Urothelium cell line (cell line): ENCODE data around the gene BAG3.
"Not testable (repeated sequence)": the region's sequence is repeated elsewhere in the genome, so short reads cannot be mapped to it uniquely, and the experiment has no call there.

Source experiments
- DNase-seq: peaks from one replicate; pipeline ENCODE4 v3.0.0; 2011; ENCODE audit warnings: low spot score, mixed read lengths
- FAIRE-seq: peaks from 2 replicates; lab custom pipeline; 2011; peaks lifted over from hg19 to GRCh38; lab: Jason Lieb, UNC

The BAG3 gene

DNA sequence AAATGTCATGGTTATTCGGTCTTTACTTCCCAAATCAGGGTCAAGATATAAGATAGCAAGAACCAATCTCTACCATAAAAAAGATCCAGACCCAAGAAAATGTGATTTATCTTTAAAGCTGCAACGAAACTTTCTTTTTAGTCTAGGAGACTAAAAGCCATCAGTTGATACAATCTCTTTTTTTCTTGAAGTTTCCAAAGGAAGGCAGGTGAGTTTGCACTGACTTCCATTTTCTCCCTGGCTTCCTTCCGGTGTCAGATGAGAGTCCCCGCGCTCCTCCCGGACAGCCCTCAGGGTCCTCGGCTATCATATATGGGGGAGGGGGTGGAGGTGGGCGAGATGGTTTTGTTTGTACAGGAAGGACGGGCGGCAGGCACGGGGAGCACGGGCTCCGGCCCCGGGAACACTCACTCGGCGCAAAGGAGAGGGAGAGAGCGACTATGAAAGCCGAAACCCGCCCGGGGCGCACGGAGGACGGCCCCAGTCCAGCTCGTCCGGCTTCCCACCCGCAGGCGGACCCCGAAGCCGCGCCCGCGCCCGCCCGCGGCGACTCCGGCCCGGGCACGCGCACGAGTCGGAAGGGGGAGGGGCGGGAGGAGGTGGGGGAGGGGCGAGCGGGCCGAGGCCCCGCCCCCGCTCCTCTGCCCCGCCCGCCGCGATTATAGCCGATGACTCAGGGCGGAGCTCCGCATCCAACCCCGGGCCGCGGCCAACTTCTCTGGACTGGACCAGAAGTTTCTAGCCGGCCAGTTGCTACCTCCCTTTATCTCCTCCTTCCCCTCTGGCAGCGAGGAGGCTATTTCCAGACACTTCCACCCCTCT lies at the start of gene BAG3:
BAG3 (plus strand) TSS at position 689 of the 822 bp plus-strand sequence. CDS start 296 bp downstream, outside the sequence.
- peak; percentile 87 for DNase-seq
- no peak for FAIRE-seq

- FAIRE-seq (no peak), DNase-seq (peak; percentile 7)
Observed at GRCh38 chr10:119602241-119603095, 48.7 kb upstream of the BAG3 start.

DNA sequence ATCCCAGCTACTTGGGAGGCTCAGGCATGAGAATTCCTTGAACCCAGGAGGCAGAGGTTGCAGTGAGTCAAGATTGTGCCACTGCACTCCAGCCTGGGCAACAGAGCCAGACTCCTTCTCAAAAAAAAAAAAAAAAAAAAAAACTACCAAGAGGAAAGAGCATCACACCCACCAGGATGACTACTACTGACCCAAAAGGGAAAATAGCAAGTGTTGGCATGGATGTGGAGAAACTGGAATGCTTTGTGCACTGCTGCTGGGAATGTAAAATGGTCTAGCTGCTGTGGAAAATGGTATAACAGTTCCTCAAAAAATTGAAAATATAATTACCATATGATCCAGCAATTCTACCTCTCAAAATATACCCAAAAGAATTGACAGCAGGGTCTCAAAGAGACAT lies 46.7 kb upstream of the BAG3 start:
- DNase-seq (no peak), FAIRE-seq (no peak)

DNA sequence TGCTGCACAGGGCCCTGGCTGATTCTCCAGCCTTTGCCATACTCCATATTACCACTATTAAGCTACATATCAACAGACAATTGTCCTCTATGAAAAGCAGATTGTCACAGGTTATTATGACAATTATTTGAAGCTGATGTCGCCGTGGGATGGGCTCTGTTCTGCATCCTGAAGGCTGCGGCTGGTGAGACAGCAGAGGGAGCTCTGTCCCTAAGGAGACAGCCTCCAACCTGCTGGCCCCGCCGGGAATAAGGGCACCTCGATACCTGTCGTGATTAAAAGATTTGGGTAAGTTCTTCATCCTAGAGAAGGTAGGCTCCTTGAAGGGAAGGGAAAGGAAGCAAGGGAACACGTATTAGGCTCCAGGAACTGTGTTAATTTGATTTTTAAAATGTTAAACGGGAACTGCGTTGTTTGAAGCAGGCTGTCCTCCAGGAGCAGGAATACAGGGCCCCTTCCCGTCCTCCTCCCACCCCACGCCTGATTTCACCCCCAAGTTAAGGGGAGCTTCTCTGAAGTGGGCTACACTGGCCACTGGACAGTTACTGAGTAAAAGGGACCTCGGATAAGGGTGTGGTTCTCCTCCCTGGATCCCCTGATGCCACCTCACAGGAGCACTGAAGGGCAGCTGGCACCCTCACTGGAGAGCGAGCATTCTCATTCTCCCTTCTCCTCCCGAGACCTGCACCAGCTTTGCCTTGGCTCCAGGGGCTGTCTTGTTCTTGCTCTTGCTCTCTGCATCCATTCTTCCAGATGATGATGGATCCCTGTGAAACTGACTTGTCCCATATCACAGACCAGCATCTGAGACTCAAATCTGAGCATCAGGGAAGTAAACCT lies 42.6 kb upstream of the BAG3 start:
- no peak for FAIRE-seq
- DNase-seq, result peak; percentile 58

DNA sequence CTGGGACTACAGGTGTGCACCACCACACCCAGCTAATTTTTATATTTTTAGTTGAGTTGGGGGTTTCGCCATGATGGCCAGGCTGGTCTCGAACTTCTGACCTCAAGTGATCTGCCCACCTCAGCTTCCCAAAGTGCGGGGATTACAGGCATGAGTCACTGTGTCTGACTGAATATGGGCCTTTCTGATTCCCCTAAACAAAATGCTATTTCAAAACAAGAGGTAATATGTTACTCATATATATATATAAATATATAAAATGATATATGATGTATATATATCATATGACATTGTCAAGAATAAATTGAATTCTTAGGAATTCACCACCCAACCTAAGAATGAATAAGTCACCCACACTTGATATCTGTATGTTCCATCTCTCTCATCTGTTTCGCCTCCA lies 41.7 kb upstream of the BAG3 start:
- FAIRE-seq (no peak), DNase-seq (no peak)

- DNase-seq (no peak), FAIRE-seq (no peak)
Observed at GRCh38 chr10:119611433-119611832, 39.7 kb upstream of the BAG3 start.

DNA sequence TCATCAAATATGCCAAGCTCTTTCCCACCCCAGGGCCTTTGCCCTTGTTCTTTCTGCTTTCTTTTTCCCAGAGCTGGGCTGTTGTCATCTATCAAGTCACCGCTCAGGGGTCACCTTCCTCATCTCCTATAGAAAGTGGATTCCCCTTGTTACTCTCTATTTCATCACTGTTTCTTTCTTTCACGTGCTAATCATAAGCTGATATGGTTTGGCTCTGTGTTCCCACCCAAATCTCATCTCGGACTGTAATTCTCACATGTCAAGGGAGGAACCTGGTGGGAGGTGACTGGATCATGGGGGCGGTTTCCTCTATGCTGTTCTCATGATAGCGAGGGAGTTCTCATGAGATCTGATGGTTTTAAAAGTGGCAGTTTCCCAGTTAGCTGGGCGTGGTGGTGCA lies 37.4 kb upstream of the BAG3 start:
- no peak for DNase-seq
- FAIRE-seq, result no peak

- no peak for DNase-seq
- no peak for FAIRE-seq
Observed at GRCh38 chr10:119614686-119615085, 36.5 kb upstream of the BAG3 start.

- FAIRE-seq (no peak), DNase-seq (no peak)
Observed at GRCh38 chr10:119616882-119617570, 34.2 kb upstream of the BAG3 start.

GRCh38 chr10:119619215-119619614 lies 32.0 kb upstream of the BAG3 start:
- FAIRE-seq, result no peak
- no peak for DNase-seq

- DNase-seq, FAIRE-seq: not testable (repeated sequence)
Observed at GRCh38 chr10:119619811-119620210, 31.4 kb upstream of the BAG3 start.

DNA sequence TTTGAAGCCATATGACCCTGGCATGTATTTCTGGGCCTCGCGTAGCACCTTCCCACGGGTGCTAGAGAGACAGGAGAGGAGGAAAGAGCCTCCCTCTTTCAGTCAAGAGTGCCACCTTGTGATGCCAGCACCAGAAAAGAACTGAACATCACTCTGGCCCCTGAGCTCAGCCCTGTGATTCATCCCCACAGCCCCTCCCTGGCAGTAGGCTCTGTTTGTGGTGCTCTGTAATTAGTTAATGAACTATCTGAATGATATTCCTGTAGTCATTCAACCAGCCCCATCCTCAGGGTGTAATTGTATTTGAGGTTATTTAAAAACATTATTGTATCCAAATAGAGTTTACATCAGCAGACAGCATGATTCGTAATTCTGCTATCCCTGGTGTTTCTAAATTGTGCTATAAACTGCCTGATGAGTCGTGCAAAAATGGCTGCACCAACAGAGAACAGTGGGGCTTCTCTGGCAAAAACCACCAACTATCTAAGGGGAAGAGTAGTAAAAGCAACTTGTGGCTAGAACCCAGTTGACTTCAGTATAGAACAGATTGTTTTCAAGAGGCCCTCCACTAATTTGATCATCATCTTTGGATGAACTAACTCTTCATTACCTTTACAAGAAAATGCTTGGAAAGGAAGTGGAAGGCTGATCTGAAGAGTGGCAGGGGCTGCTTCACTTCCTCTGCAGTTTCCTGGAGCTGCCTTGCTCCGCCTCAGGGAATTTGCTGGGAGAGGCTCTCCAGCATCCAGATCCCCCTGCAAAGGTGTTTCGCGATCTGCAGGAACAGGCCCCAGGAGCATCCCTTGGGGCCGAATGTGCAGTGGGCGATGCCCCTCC lies 30.7 kb upstream of the BAG3 start:
- DNase-seq, result no peak
- FAIRE-seq, result no peak

- DNase-seq (no peak), FAIRE-seq (no peak)
Observed at GRCh38 chr10:119621078-119621384, 30.1 kb upstream of the BAG3 start.

DNA sequence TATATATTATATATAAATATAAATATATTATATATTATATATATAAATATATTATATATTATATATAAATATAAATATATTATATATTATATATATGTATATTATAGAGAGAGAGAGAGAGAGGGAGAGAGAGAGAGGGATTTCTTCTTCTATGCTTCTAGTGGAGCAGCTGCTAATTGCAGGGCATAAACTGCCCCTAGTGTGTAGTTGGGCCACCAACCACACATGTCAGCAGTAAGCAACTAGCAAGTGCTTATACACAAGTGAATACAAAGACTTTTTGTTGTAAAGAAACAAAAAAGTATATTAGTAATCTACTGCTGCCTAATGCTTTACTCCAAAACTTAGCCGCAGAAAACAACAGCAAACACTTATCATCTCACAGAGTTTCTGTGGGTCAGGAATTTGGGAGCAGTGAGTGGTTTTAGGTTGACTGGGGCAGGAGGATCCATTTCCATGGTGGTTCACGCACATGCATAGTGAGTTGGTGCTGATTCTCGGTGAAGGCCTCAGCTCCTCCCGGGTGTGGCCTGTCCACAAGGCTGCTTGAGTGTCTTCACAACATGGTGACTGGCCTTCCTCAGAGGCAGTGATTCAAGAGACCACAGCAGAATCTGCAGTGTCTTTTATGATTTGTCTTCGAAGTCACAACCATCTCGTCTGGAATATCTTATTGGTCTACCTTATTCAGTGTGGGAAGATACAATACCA lies 25.5 kb upstream of the BAG3 start:
- FAIRE-seq (no peak), DNase-seq (no peak)

DNA sequence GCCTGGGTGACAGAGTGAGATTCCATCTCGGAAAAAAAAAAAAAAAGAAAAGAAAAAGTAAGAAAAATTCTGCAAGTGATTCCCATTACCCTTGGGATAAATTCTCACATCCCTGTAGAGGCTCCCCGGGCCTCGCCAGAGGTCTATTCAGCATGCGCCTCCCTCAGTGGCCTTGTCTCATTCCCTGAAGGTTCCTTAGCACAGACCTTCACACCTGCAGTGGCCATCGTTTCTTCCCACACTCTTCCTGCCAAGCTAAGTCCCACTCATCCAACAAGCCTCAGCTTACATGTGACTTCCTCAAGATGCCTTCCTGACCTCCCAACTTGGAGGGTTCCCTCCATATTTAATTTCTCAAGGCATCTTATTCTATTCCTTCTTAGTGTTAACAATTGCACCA lies 20.9 kb upstream of the BAG3 start:
- DNase-seq, result no peak
- FAIRE-seq, result peak; percentile 52

- DNase-seq (no peak), FAIRE-seq (no peak)
Observed at GRCh38 chr10:119633538-119634218, 17.5 kb upstream of the BAG3 start.

DNA sequence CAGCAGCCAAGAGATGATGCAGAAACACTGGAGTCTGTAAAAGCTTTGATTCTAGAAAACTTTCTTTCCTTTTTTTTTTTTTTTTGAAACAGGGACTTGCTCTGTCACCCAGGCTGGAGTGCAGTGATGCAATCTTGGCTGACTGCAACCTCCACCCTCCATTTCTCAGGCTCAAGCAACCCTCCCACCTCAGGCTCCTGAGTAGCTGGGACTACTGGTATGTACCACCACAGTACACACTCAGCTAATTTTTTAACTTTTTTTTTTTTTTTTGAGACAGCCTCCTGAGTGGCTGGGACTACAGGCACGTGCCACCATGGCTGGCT lies 17.0 kb upstream of the BAG3 start:
- FAIRE-seq (no peak), DNase-seq (no peak)

DNA sequence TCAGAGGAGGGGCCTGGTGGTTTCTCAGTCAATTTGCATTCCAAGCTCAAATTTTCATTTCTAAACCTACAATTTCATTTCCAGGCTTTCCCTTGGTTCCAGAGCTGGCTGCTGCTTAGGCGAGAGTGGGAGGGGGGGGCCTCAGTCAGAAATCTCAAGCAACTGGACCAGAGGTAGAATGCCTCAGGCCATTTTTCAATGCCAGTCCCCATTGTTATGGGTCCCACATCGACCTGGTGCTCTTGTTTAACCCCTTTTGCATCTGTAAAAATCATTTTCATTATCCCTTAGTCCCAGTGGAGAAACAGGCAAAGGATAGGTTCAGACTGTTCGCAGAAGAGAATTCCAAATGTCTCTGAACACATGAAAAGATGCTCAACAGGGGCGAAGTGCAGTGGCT lies 13.5 kb upstream of the BAG3 start:
- no peak for DNase-seq
- no peak for FAIRE-seq

GRCh38 chr10:119638982-119639381 lies 12.2 kb upstream of the BAG3 start:
- DNase-seq, result no peak
- FAIRE-seq, result no peak
